GM21723 (cell line): ENCODE data around the gene CST7.
"Not testable (repeated sequence)": the region's sequence is repeated elsewhere in the genome, so short reads cannot be mapped to it uniquely, and the experiment has no call there.

Source experiments
- ATAC-seq: cut with Tn5 transposase; IDR thresholded peaks from one replicate; pipeline ENCODE4 v1.9.1; 2021; ENCODE audit warnings: mild to moderate bottlenecking, moderate library complexity; ENCODE audit not compliant: unreplicated experiment

The CST7 gene

DNA sequence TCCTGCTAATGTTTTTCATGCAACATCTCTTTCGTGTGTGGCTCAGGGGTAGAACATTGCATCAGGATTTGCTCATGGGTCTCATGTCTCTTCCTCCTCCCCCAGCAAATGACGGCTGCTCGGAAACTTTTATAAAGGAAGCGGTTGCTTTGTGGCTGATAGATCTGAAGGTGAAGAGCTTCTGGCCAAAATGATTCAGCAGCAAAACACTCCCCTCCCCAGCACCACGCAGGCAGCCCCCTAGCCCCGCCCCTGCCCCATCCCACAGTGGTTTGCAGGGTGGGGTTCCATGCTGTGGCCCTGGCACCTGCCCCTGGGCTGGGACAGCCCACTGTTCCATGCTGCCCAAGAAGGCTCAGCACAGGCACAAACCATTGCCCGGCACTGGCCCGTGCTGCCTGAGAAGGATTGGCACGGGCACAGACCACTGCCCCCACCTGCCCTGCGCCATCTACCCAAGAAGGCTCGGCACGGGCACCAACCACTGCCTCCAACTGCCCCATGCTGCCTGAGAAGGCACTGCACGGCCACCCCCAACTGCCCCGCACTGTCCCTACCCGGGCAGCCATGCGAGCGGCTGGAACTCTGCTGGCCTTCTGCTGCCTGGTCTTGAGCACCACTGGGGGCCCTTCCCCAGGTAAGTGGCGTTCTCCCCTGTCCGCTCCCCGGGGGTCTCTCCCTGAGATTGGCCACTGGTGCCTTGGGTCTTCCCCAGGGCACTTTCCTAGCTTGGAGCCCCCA lies at the start of gene CST7:
Gene CST7, plus strand, starts transcription at position 331 of the 741 bp plus-strand sequence. Its CDS starts 237 bp downstream, at position 568.
- ATAC-seq, result no peak

DNA sequence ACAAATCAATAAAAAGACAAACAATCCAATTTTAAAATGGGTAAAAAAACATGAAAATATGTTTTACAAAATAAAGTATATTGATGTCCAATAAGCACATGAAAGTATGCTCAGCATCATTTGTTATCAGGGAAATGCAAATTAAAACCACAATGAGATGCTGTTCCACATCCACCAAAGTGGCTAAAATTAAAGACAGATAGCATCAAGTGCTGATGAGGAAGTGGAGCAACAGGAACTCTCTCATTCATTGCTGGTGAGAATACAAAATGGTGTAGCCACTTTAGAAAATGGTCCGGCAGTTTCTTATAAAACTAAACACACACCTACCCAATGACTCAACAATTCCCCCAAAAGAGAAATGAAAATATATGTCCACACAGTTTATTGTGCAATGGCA lies 42.3 kb upstream of the CST7 start:
- ATAC-seq, result no peak

DNA sequence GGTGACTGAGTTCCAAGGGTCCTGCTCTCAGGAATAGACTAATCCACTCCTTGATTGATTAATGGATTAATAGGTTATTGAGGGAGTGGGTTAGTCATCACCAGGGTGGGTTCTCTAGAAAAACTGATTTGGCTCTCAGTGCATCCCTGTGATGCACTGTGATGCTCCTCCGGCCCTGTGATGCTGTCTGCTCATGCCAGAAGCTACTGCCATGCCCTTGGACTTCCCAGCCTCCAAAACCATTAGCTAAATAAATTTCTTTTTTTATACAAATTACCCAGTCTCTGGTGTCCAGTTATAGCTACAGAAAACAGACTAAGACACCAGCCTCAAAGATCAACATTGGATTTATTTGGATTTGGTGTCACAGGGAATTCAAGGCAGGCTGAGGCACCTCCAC lies 40.4 kb upstream of the CST7 start:
- ATAC-seq, result no peak

DNA sequence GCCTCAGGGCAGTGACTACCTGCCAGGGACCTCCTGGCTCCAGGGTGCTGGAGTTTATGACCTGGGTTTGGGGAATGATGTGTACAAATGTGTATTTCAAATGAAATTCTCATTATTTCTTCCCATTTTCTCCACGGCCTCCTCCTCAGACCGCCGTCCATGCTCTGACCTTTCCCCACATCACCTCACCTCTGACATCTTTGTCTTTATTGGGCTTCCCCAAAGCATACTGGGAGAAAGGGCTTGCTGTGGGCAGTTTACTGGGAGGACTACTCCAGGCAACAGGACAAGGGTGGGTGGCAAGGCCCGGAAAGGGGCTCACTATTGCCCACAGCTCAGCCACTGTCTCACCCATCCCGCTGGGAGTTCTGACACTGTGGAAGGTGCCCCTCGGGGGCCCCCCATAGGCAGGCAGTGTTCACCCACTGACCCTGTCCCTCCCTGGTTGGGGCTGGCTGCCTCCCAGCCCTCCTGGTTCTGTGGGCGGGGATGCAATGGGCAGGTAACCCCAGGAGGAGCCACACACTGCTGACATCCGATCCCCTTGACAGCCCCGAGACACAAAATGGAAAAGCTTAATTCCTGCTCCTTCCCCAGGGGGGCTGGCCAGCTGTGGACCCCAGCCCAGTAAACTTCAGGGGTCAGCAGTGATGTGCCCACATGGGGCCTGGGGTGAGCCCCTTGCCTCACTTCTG lies 39.8 kb upstream of the CST7 start:
- ATAC-seq, result no peak

DNA sequence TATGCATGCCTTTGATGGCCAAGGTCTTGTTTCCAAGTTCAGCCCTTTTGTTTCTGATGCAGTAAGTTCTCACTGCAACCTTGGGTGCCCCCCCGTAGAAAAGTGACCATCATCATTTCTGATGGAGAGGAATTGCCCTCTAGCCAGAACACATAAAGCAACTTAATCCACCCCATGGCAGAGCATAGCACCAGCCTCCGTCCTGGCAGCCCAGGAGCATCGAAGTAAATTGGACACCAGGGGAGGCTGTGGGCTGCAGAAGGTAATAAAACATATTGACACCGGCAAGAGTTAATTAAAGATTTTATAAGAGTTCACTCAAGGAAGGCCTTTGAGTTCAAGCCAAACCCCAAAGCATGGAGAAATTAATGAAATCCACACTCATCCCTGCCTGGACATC lies 39.2 kb upstream of the CST7 start:
- no peak for ATAC-seq

DNA sequence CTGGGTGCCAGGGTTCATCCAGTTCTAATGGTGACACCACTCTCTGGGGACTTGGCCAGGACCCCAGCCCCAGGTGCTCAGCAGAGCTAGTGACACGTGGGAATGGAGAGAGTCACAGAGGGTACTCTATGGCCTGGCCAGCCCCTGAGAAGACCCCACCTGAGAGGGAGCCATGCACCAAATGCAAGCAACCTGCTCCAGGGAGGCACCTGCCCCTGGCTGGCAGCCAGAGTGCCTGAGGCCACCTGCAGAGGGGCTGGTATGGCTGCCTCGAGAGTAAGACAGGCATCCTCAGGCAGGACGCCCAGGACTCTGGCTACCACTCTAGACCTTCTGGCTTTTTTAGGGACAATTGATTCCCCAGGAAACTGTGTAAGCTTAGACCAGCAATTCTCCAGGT lies 38.6 kb upstream of the CST7 start:
- no peak for ATAC-seq

DNA sequence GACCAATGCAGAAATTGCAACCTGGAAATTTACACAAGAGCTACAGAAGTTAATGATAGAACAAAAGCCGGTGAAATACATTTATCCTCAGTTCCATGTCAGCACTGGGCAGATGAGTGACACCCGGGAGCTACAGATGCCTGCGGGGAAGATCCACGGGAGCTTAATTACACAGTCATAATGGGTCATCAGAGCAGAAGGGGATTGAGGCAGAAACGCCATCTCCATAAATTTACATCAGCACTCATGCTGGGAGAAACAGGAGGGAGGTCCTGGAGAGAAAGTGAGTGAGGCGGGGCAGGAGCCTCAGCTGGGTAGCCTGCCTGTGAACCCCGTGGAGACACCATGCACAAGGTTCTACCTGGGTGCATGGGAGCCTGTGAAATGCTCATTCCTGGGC lies 37.6 kb upstream of the CST7 start:
- ATAC-seq, result no peak

- ATAC-seq, result no peak
Observed at GRCh38 chr20:24912397-24913075, 36.5 kb upstream of the CST7 start.

DNA sequence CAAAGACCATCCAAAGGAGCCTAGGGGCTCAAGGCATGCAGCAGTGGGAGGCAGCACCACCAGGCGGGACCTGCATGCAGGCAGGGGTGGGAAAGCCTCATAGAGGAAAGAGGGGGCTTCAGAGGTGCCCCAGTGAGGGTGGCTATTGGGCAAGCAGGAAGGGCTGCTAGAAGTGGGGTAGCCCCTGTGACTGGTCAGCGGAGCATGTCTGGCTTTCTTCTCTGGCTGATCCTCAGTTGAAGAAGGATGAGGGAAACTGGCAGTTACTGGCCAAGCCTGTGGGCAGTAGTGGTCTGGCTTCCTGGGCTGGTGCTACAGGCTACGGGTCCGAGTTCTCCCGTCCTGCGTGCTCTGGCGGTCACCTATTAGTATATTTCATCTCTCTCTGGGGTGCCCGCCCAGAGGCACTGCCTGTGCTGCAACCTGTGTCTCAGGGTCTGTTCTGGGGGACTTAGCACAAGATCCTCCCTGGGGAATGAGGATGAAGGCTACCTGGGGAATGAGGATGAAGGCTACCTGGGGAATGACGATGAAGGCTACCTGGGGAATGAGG lies 35.9 kb upstream of the CST7 start:
- ATAC-seq, result no peak

GRCh38 chr20:24914388-24915241 lies 34.5 kb upstream of the CST7 start:
- ATAC-seq, result no peak

DNA sequence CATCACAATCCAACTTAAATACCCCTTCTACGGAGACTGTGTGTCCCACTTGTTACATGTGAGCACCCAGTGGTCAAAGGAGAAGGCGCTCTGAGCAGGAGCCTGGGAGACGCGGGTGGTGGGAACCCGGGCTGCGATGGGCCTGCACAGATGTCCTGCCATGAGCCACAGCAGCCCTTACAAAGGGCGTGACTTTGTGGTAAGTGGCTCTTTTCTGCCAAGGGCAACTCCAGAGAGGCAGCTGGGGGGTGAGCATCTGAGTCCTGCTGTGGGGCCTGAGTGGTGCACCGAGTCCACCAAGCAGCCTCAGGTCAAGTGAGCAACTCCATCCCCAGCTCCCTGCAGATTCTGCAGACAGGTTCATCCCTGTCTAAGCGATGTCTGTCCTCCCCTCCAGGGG lies 33.6 kb upstream of the CST7 start:
- ATAC-seq, result no peak

GRCh38 chr20:24915892-24916291 lies 33.2 kb upstream of the CST7 start:
- ATAC-seq, result no peak

DNA sequence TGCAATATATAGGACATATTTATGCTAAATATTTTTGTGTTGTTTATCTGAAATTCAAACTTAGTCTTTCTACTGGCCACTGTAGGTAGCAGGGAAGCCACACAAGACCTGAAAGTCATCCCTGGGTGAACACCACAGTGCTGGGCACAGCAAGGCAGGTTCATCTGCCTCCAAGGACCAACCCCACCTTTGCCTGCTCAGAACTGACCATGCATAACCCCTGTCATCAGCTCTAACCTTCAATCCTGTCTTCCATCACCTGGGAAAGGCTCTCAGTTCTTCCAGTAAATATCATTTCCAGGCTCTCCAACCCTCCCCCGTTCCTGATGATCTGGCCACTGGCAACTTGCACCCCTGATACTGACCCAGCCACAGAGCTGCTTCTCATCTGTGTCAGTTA lies 32.7 kb upstream of the CST7 start:
- no peak for ATAC-seq

DNA sequence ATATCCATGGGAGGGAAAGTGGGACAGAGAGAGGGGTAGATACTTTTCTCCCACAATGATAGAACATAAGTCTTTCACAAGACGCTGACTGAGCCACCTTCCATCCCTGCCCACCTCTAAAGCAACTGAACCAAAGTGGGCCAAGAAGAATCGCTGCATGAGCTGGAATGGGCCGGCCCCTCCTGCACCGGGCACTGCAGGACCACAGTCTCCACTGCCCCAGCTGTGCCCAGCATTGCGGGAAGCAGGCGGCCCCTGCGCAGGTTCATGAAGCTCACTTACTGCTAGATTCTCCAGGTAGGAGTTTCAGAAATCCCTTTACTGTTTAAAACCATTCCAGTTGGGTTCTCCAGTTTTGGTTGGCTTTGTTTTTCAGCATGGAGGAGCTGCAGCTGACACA lies 32.0 kb upstream of the CST7 start:
- ATAC-seq, result no peak

GRCh38 chr20:24917797-24918578 lies 31.1 kb upstream of the CST7 start:
- ATAC-seq, result peak; percentile 73

GRCh38 chr20:24918579-24919566 lies 30.2 kb upstream of the CST7 start:
- no peak for ATAC-seq

DNA sequence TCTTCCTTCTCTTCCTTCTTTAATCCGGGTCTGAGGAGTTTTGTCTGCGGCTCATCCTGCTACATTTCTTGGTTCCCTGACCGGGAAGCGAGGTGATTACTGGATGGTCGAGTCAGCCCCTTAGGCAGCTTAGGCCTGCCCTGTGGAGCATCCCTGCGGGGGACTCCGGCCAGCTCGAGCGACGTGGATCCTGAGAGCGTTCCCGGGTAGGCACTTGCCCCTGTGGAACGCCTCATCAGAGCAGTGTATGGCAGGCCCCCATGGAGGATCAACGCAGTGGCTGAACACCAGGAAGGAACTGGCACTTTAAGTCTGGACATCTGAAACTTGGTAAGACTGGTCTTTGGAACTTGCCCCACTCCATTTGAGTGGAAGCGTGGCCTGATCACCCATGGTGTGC lies 29.4 kb upstream of the CST7 start:
- ATAC-seq, result not testable (repeated sequence)

- not testable (repeated sequence) for ATAC-seq
Observed at GRCh38 chr20:24920706-24921105, 28.4 kb upstream of the CST7 start.

DNA sequence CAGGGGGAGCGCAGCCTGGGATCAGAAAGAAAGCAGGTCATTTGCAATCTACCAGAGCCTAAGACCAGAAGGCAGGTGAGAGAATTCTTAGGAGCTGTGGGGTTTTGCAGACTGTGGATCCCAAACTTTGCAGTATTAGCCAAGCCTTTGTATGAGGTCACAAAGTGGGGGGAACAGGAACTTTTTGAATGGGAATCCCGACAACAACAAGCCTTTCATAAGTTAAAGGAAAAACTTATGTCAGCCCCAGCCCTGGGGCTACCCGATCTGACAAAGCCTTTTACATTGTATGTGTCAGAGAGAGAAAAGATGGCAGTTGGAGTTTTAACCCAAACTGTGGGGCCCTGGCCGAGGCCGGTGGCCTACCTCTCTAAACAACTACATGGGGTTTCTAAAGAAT lies 19.8 kb upstream of the CST7 start:
- ATAC-seq, result not testable (repeated sequence)
